ENCODE results near the gene MYZAP. TPM values are rescaled to one million over a fixed set of nuclear protein-coding genes. Genes with fewer than 3 reads are reported as not detected.

MYZAP gene
- total RNA-seq, 1 experiment from 2014 or later: 0.63 TPM

DNA sequence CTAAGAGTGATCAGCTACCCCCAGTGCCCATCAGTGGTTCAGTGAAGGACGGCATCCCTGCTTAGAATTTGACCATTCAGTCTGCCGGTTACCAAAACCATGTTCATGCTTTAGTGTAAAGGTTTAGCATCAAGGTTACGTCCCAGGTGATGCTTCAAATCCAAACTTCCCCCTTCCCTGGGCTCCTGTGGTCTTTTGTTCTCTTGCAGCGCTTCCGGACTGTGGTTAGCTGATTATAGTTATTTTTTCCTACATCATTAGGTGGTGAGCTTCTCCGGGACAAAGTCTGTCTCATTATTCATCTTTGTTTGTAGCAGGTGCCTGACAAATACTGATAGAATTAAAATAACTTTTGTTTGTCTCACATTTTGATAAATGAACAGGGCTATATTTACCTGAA, 28.3 kb upstream of the MYZAP start:
- H3K4me2 ChIP-seq (ENCODE audit: insufficient read depth, insufficient read length, low read length): no peak overlapping the region
- H3K27ac Mint-ChIP-seq: no peak overlapping the region
- H3K79me1 ChIP-seq (ENCODE audit: insufficient read depth, low read depth, low read length, poor library complexity, severe bottlenecking): no peaks in the 10 kb centered on the region
- H2BK15ac ChIP-seq (ENCODE audit: low read depth, low read length): no peak overlapping the region
- H3K27me3 ChIP-seq (ENCODE audit: insufficient read depth, low read length): no peaks in the 10 kb centered on the region
- H3T11ph ChIP-seq (ENCODE audit: low read length): no peak overlapping the region
- no peak overlapping the region for H3K14ac ChIP-seq (ENCODE audit: insufficient read depth, low read length)
- no peak overlapping the region for H3K23ac ChIP-seq (ENCODE audit: insufficient read length, low read depth, low read length)
- TF ChIP-seq, protein P1, sequence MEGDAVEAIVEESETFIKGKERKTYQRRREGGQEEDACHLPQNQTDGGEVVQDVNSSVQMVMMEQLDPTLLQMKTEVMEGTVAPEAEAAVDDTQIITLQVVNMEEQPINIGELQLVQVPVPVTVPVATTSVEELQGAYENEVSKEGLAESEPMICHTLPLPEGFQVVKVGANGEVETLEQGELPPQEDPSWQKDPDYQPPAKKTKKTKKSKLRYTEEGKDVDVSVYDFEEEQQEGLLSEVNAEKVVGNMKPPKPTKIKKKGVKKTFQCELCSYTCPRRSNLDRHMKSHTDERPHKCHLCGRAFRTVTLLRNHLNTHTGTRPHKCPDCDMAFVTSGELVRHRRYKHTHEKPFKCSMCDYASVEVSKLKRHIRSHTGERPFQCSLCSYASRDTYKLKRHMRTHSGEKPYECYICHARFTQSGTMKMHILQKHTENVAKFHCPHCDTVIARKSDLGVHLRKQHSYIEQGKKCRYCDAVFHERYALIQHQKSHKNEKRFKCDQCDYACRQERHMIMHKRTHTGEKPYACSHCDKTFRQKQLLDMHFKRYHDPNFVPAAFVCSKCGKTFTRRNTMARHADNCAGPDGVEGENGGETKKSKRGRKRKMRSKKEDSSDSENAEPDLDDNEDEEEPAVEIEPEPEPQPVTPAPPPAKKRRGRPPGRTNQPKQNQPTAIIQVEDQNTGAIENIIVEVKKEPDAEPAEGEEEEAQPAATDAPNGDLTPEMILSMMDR (conservative IDR thresholded peaks at IDR 0.05): no peak
- H2BK20ac ChIP-seq (ENCODE audit: low read depth, low read length, poor library complexity, severe bottlenecking): no peak overlapping the region
- H3K18ac ChIP-seq (ENCODE audit: insufficient read length, low read depth, low read length): no peak overlapping the region
- no peak overlapping the region for H3K27ac ChIP-seq (ENCODE audit: insufficient read length, low read depth, low read length)
- H4K8ac ChIP-seq (replicated peaks; ENCODE audit: insufficient read length, low read depth, low read length): no peak overlapping the region
- H3K9me3 ChIP-seq (ENCODE audit: control insufficient read depth, low read depth, low read length): no peaks in the 10 kb centered on the region
- H3K4me1 ChIP-seq (ENCODE audit: insufficient read depth, low read length): no peaks in the 10 kb centered on the region
- no peaks in the 10 kb centered on the region for H3K27me3 Mint-ChIP-seq (ENCODE audit: low read depth)
- H3K9me3 Mint-ChIP-seq: no peaks in the 10 kb centered on the region
- no peaks in the 10 kb centered on the region for H3K36me3 Mint-ChIP-seq (ENCODE audit: insufficient read depth in 1 of 3, low read depth in 3 of 3)
- no peak overlapping the region for H2BK120ac ChIP-seq (ENCODE audit: low read depth, low read length, poor library complexity, severe bottlenecking)
- no peak overlapping the region for H4K91ac ChIP-seq (ENCODE audit: insufficient read length, low read depth, low read length)
- WGBS (ENCODE audit: extremely low coverage, insufficient read length, low lambda C conversion rate): no CpG with 5 or more reads among the region's 6 CpGs
- H3K56ac ChIP-seq (ENCODE audit: insufficient read length, low read depth, low read length): no peak overlapping the region
- no peak overlapping the region for H3K4me3 Mint-ChIP-seq
- H4K20me1 ChIP-seq (ENCODE audit: control insufficient read depth, insufficient read depth, insufficient read length): no peaks in the 10 kb centered on the region
- no peak overlapping the region for H3K9ac ChIP-seq (ENCODE audit: extremely low read depth, insufficient read length, low read length)
- H3K23me2 ChIP-seq (ENCODE audit: insufficient read length, low read depth, low read length, poor library complexity, severe bottlenecking): no peaks in the 10 kb centered on the region
- DNase-seq: no peak
- H3K4ac ChIP-seq (ENCODE audit: low read depth, low read length): no peak overlapping the region
- H2BK12ac ChIP-seq (ENCODE audit: insufficient read length, low read depth, low read length): no peak overlapping the region
- no peak overlapping the region for H2AK5ac ChIP-seq (ENCODE audit: insufficient read length, low read length)
- no peaks in the 10 kb centered on the region for H3K79me2 ChIP-seq (ENCODE audit: insufficient read depth, low read length)
- peaks cover 5 to 8% of the 10 kb centered on the region in 2 experiments for H3K4me1 Mint-ChIP-seq
- no peak overlapping the region for H2BK5ac ChIP-seq (ENCODE audit: insufficient read length, low read length)
- H2AFZ ChIP-seq (ENCODE audit: low read length): no peak overlapping the region
- H4K5ac ChIP-seq (ENCODE audit: insufficient read length, low read depth, low read length): no peak overlapping the region
